Body of pancreas (tissue), 4 donors: ENCODE data around the gene NDC80. TPM values are rescaled to one million over a fixed set of nuclear protein-coding genes. Genes with fewer than 3 reads are reported as not detected.

Experiments
- ATAC-seq: fragments of 150-250 bp; one replicate; pipeline ENCODE4 v1.9.1; 2016
- DNase-seq, 4 donors: peaks; one replicate each; pipeline ENCODE4 v3.0.0-alpha.2; 2019
- H3K27ac ChIP-seq, 4 donors: fragments of 200-600 bp; sonication (generic); 1 replicate in 3 of 4; 2 replicates in 1 of 4; pipeline versions ENCODE4 v1.5.1 to v1.6.1; 2016 to 2019; ENCODE audit warnings: mild to moderate bottlenecking in 1 of 4, mixed read lengths in 1 of 4, moderate library complexity in 1 of 4
- H3K27me3 ChIP-seq, 2 donors: fragments of 200-600 bp; sonication (generic); one replicate each; pipeline ENCODE4 v1.6.0; 2016; ENCODE audit warnings: mild to moderate bottlenecking in 1 of 2
- H3K36me3 ChIP-seq, 2 donors: fragments of 200-600 bp; sonication (generic); replicated peaks in 1 of 2; 2 replicates each; pipeline ENCODE4 v1.5.1; 2016; ENCODE audit warnings: low read depth in 2 of 2; ENCODE audit not compliant: insufficient read depth in 1 of 2
- H3K4me1 ChIP-seq: fragments of 200-600 bp; sonication (generic); one replicate; pipeline ENCODE4 v1.6.0; 2016
- H3K4me3 ChIP-seq, 2 donors: fragments of 200-600 bp; sonication (generic); 1 replicate in 1 of 2; 2 replicates in 1 of 2; pipeline ENCODE4 v1.5.1; 2016 to 2019
- H3K9me3 ChIP-seq, 3 donors: fragments of 200-600 bp; sonication (generic); 1 replicate in 2 of 3; 2 replicates in 1 of 3; pipeline ENCODE4 v1.5.1; 2016
- POLR2A ChIP-seq, 3 donors: fragments of 450-650 bp; IDR thresholded peaks; one replicate each; pipeline ENCODE4 v1.6.1; 2016; ENCODE audit warnings: antibody characterized with exemption in 3 of 3, mild to moderate bottlenecking in 2 of 3
- WGBS, 2 donors: methylation state at CpG; one replicate each; pipeline ENCODE4 v1.1.5; 2017; 5-methylcytosine and 5-hydroxymethylcytosine counted together
- intact Hi-C: fragments of 100-400 bp; cut with DNase I; formaldehyde crosslinking; loops from one replicate; pipeline ENCODE4 v1.15.1; 2023
- total RNA-seq, 2 donors: library from RNA; depleted of rRNA; stranded (reverse); fragments of >200 nt; gene quantifications; one replicate each; pipeline ENCODE4 v1.1.0, GENCODE V29; 2016
- TF ChIP-seq, protein P1 (sequence below), 7 experiments: fragments of 450-650 bp in 4 of 7; fragments of 200-600 bp in 3 of 7; sonication (generic) in 3 of 7; IDR thresholded peaks; one replicate each; pipeline ENCODE4 v1.5.1; 2016 to 2019; ENCODE audit warnings: antibody characterized with exemption in 7 of 7

Gene NDC80
- total RNA-seq, 2 donors from 2014 or later = not detected

DNA sequence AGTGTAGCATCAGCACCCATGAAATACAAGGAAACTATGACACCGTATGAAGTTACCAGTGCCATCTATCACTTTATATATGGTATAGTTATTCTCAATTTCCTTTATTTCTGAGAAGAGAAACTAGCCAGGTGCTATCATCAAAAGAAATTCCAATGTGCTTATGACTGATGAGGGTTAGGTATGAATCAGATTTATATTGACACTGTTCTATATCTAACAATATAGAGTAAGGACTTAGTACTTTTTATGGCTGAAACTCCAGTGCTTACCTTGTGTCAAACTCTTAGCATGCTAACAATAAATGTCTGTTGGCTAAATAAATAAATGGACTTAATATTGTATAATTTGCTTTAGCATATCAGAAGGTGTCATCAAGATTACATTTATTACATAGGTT, 7.0 kb upstream of the NDC80 start:
- ATAC-seq (no peak), DNase-seq (no peak)
- intact Hi-C loops = no loop called here
- Histone ChIP-seq H3K4me3 (no peak overlapping the region), H3K9me3 (no peaks in the 10 kb centered on the region), H3K4me1 (peaks cover 1% of the 10 kb centered on the region), H3K27ac (no peak overlapping the region), H3K36me3 (no peaks in the 10 kb centered on the region), H3K27me3 (no peaks in the 10 kb centered on the region)
- 96 to 100% methylated on average over 1 of the region's 1 CpG for WGBS, 2 donors
- TF ChIP-seq, protein P1, sequence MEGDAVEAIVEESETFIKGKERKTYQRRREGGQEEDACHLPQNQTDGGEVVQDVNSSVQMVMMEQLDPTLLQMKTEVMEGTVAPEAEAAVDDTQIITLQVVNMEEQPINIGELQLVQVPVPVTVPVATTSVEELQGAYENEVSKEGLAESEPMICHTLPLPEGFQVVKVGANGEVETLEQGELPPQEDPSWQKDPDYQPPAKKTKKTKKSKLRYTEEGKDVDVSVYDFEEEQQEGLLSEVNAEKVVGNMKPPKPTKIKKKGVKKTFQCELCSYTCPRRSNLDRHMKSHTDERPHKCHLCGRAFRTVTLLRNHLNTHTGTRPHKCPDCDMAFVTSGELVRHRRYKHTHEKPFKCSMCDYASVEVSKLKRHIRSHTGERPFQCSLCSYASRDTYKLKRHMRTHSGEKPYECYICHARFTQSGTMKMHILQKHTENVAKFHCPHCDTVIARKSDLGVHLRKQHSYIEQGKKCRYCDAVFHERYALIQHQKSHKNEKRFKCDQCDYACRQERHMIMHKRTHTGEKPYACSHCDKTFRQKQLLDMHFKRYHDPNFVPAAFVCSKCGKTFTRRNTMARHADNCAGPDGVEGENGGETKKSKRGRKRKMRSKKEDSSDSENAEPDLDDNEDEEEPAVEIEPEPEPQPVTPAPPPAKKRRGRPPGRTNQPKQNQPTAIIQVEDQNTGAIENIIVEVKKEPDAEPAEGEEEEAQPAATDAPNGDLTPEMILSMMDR (IDR thresholded peaks at IDR 0.05) = no peak
- no peak for TF ChIP-seq POLR2A (IDR thresholded peaks at IDR 0.05)

DNA sequence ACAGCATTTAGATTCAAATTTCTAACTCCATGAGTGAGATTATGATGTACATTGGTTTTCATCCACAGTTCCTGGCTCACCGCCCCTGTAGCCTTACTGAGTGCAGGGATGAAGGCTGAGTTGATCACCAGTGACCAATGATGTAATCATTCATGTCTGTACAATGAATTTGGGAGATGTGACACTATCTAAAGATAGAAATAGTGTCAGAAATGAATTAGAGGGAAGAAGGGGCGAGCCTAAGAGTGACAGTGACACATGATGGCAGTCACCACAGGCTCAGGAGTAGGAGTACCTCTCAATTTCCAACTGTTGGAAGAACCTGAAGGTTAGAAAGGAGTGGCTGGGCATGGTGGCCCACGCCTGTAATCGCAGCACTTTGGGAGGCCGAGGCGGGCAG, 3.2 kb upstream of the NDC80 start:
- WGBS, 2 donors = 76 to 79% methylated on average over 6 of the region's 6 CpGs
- Histone ChIP-seq H3K4me1 (peaks cover 15% of the 10 kb centered on the region), H3K27ac (no peak overlapping the region), H3K4me3 (no peak overlapping the region), H3K27me3 (no peaks in the 10 kb centered on the region), H3K9me3 (no peaks in the 10 kb centered on the region), H3K36me3 (no peaks in the 10 kb centered on the region)
- no peak for TF ChIP-seq POLR2A (IDR thresholded peaks at IDR 0.05)
- TF ChIP-seq, protein P1 (IDR thresholded peaks at IDR 0.05) = no peak
- ATAC-seq (no peak), DNase-seq (no peak)
- intact Hi-C loops = no loop called here

DNA sequence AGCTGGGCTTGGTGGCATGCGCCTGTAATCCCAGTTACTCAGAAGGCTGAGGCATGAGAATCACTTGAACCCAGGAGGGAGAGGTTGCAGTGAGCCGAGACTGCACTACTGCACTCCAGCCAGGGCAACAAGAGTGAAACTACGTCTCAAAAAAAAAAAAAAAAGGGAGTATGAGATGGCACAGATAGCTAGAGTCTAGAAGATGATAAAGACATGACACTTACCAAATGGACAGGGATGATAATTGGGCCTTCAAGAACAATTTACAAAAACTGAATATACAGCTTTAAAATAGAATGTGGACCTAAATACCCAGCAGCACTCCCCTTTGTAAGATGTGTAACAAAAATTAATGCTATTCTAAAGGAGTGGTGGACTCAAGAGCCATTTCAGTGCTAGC, 2.8 kb upstream of the NDC80 start:
- WGBS, 2 donors = 93 to 95% methylated on average over 3 of the region's 3 CpGs
- H3K27ac ChIP-seq = no peak overlapping the region
- DNase-seq (no peak), ATAC-seq (no peak)
- H3K36me3 ChIP-seq = no peaks in the 10 kb centered on the region
- peaks cover 15% of the 10 kb centered on the region for H3K4me1 ChIP-seq
- no peak overlapping the region for H3K4me3 ChIP-seq
- TF ChIP-seq POLR2A (IDR thresholded peaks at IDR 0.05) = no peak
- TF ChIP-seq, protein P1 (IDR thresholded peaks at IDR 0.05) = no peak
- intact Hi-C loops = no loop called here
- H3K27me3 ChIP-seq = no peaks in the 10 kb centered on the region
- H3K9me3 ChIP-seq = no peaks in the 10 kb centered on the region

DNA sequence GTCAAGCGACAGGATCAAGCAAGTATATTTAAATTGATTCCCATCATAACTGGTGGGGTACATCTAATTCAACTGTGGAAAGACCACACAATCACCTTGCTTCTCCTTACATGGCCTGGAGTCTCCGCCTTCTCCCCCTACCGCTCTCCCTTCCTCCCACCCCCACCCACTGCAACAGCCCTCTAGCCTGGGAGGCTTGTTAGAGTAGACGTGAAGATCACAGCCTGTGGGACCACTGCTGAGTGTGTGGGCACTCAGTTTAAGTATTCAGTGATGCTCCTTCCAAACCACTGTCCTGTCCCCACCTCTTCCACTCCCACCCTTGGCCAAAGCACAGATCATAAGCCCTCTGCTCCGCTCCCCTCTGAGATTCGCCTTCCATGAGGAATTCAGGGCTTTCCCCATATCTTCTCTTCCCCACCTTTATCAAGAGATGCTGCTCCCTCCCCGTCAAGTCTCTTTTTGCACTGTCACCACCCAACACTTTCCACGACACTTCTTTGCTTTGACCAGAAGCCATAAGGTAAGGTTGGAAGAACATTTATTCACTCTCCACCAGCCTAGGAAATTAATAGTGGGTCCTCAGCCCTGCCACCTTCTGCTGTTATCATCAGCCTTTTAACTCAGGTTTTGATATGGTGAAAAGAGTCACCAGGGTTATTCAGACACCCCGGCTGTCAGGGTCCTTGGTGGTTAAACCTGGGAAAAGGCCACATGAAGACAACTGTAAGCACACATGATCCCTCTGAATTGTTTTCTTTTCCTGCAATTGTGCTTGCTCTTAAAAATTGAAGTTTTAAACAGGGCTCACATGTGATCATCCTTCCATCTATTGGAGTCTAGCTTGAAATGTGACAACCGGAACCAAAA, 1.8 kb upstream of the NDC80 start:
- Histone ChIP-seq H3K36me3 (no peaks in the 10 kb centered on the region), H3K9me3 (no peaks in the 10 kb centered on the region), H3K4me1 (peaks cover 15% of the 10 kb centered on the region), H3K4me3 (no peak overlapping the region), H3K27ac (no peak overlapping the region), H3K27me3 (no peaks in the 10 kb centered on the region)
- no peak for ATAC-seq
- 84 to 88% methylated on average over 10 of the region's 10 CpGs for WGBS, 2 donors
- no peak for DNase-seq
- no peak for TF ChIP-seq POLR2A (IDR thresholded peaks at IDR 0.05)
- TF ChIP-seq, protein P1 (IDR thresholded peaks at IDR 0.05) = no peak
- intact Hi-C loops = no loop called here

DNA sequence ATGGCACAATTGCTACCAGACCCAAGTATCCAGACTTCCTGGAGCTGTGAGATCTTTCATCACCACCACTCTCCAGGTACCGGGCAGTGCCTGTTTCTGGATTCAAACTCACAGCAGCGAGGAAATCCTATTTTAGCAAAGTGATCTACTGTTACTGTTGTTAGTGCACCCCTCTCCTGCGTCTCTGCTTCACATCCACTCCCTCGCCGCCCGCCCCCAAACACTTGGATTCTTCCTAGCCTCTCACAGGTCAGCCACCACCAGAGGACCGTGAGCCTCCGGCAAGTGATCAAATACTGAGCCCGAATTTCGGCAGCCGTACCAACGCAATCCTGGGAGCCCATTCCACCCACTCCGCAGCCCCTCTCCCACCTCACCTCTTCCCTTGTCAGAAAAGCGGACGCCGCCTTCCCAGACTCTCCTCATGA, 571 bp upstream of the NDC80 start:
- intact Hi-C loops = no loop called here
- no peaks in the 10 kb centered on the region for H3K36me3 ChIP-seq
- TF ChIP-seq POLR2A (IDR thresholded peaks at IDR 0.05) = no peak
- TF ChIP-seq, protein P1 (IDR thresholded peaks at IDR 0.05) = peak in 4 of 7 experiments; percentile 17 to 44 (median 34)
- no peaks in the 10 kb centered on the region for H3K27me3 ChIP-seq
- no peaks in the 10 kb centered on the region for H3K9me3 ChIP-seq
- peak; percentile 68 to 73 (median 71) for DNase-seq
- peak overlapping the region; percentile 95 to 97 (median 96) for H3K27ac ChIP-seq
- peaks cover 15% of the 10 kb centered on the region for H3K4me1 ChIP-seq
- H3K4me3 ChIP-seq = peak overlapping the region; percentile 59 to 65
- 0 to 1% methylated on average over 16 of the region's 16 CpGs for WGBS, 2 donors
- ATAC-seq = peak; percentile 81
